Endothelial cell of umbilical vein (primary cell): Measurements from ENCODE around the gene CXCR4. TPM values are rescaled to one million over a fixed set of nuclear protein-coding genes. Genes with fewer than 3 reads are reported as not detected.
A peak's percentile ranks its signal among the peaks of the same experiment; 100 is the strongest.

Source experiments
- BruUV-seq: library from RNA; stranded (reverse); fragments of 400-500 nt; replicated peaks from 2 replicates; lab custom pipeline; 2021; lab: Mats Ljungman, UMichigan
- CTCF ChIA-PET: fragments of 300-600, 350-600 bp; sonication (Branson Sonifier 250); formaldehyde crosslinking; loops from one replicate; lab custom pipeline; 2021; ENCODE audit warnings: antibody characterized with exemption, inconsistent platforms; lab: Charles Lee
- POLR2A ChIA-PET: fragments of 300-600, 350-600 bp; sonication (Branson Sonifier 250); formaldehyde crosslinking; loops from one replicate; lab custom pipeline; 2021; ENCODE audit warnings: antibody characterized with exemption, inconsistent platforms; lab: Charles Lee
- DNase-seq: peaks from one replicate; pipeline ENCODE4 v3.0.0-alpha.2; 2011; ENCODE audit warnings: low read depth, low spot score
- FAIRE-seq: peaks from 2 replicates; lab custom pipeline; 2011; peaks lifted over from hg19 to GRCh38; lab: Jason Lieb, UNC
- H2AFZ ChIP-seq: 2 replicates; pipeline ENCODE4 v1.6.0; 2012; ENCODE audit warnings: low read depth, low read length, control low read depth, inconsistent platforms
- H3K27ac ChIP-seq: 2 replicates; pipeline ENCODE4 v1.5.1; 2011; ENCODE audit warnings: low read depth, mild to moderate bottlenecking, control low read depth, low read length, moderate library complexity; ENCODE audit not compliant: insufficient read depth
- H3K27me3 ChIP-seq, 2 experiments: 2 replicates each; pipeline versions ENCODE4 v1.6.0 to v1.6.1; 2011; ENCODE audit warnings: low read length in 2 of 2, mixed read lengths in 1 of 2; ENCODE audit not compliant: control insufficient read depth in 2 of 2, insufficient read depth in 2 of 2
- H3K36me3 ChIP-seq, 2 experiments: 2 replicates in 1 of 2; 3 replicates in 1 of 2; pipeline ENCODE4 v1.5.1; 2011; ENCODE audit warnings: low read length in 2 of 2, mild to moderate bottlenecking in 1 of 2, moderate library complexity in 1 of 2; ENCODE audit not compliant: control insufficient read depth in 2 of 2, insufficient read depth in 2 of 2; ENCODE audit errors: extremely low read depth in 1 of 2
- H3K4me1 ChIP-seq: 3 replicates; pipeline ENCODE4 v1.5.1; 2011; ENCODE audit warnings: mild to moderate bottlenecking, low read length; ENCODE audit not compliant: control insufficient read depth, insufficient read depth; ENCODE audit errors: extremely low read depth
- H3K4me2 ChIP-seq: 2 replicates; pipeline ENCODE4 v1.6.1; 2011; ENCODE audit warnings: low read length, control low read depth, mixed read lengths; ENCODE audit not compliant: insufficient read depth
- H3K4me3 ChIP-seq, 3 experiments: fragments of 200-600 bp in 1 of 3; sonication (generic), shearing (Covaris generic) in 1 of 3; replicated peaks in 1 of 3; 2 replicates each; pipeline ENCODE4 v1.5.1; 2011 to 2016; ENCODE audit warnings: control low read depth in 3 of 3, low read length in 3 of 3, mild to moderate bottlenecking in 2 of 3, inconsistent platforms in 1 of 3, low read depth in 1 of 3, moderate library complexity in 1 of 3; ENCODE audit not compliant: insufficient read depth in 1 of 3
- H3K79me2 ChIP-seq: 2 replicates; pipeline ENCODE4 v1.6.0; 2012; ENCODE audit warnings: low read length, inconsistent platforms; ENCODE audit not compliant: control insufficient read depth, insufficient read depth
- H3K9ac ChIP-seq: replicated peaks from 2 replicates; pipeline ENCODE3; 2011; ENCODE audit warnings: low read length, control low read depth; ENCODE audit not compliant: insufficient read depth; ENCODE audit errors: extremely low read depth
- H3K9me1 ChIP-seq: replicated peaks from 3 replicates; pipeline ENCODE4 v1.6.0; 2011; ENCODE audit warnings: mild to moderate bottlenecking, low read length; ENCODE audit not compliant: control insufficient read depth, insufficient read depth; ENCODE audit errors: extremely low read depth
- H3K9me3 ChIP-seq: replicated peaks from 2 replicates; pipeline ENCODE4 v1.5.1; 2012; ENCODE audit warnings: low read length, inconsistent platforms; ENCODE audit not compliant: control insufficient read depth, insufficient read depth
- H4K20me1 ChIP-seq: replicated peaks from 2 replicates; pipeline ENCODE3; 2011; ENCODE audit warnings: mild to moderate bottlenecking, low read length; ENCODE audit not compliant: control insufficient read depth, insufficient read depth; ENCODE audit errors: extremely low read depth
- CTCF ChIP-seq, 2 donors: IDR thresholded peaks; 1 replicate in 1 of 2; 2 replicates in 1 of 2; pipeline ENCODE4 v1.5.1; 2011; ENCODE audit warnings: low read length in 2 of 2, mild to moderate bottlenecking in 2 of 2, moderate library complexity in 2 of 2, control low read depth in 1 of 2, inconsistent platforms in 1 of 2, low read depth in 1 of 2; ENCODE audit not compliant: insufficient read depth in 1 of 2; ENCODE audit errors: extremely low read depth in 1 of 2
- EZH2 ChIP-seq: IDR thresholded peaks from 2 replicates; pipeline ENCODE4 v1.6.1; 2012; ENCODE audit warnings: borderline replicate concordance, low read depth, mild to moderate bottlenecking, moderate library complexity, low read length, inconsistent platforms; ENCODE audit not compliant: severe bottlenecking
- JUN ChIP-seq: IDR thresholded peaks from 2 replicates; pipeline ENCODE4 v1.6.1; 2011; ENCODE audit warnings: borderline replicate concordance, low read depth; ENCODE audit not compliant: insufficient read length, insufficient read depth
- MAX ChIP-seq: IDR thresholded peaks from 2 replicates; pipeline ENCODE4 v1.6.1; 2011; ENCODE audit not compliant: insufficient read depth, insufficient read length
- MYC ChIP-seq: IDR thresholded peaks from one replicate; pipeline ENCODE4 v1.6.1; 2011; ENCODE audit warnings: mild to moderate bottlenecking, low read depth, low read length
- POLR2AphosphoS5 ChIP-seq: IDR thresholded peaks from 2 replicates; pipeline ENCODE4 v1.6.1; 2012; ENCODE audit warnings: low read depth, mild to moderate bottlenecking, control low read depth, low read length, moderate library complexity; ENCODE audit not compliant: insufficient read depth
- dilution Hi-C: fragments of 300-500 bp; cut with MboI; formaldehyde crosslinking; loops from one replicate; pipeline ENCODE4 v1.15.0; 2019; ENCODE audit warnings: low sequenced_read_pairs; ENCODE audit not compliant: extremely low pct_ligation_motif_present
- intact Hi-C: fragments of 100-400 bp; cut with micrococcal nuclease; formaldehyde crosslinking; loops from one replicate; pipeline ENCODE4 v1.10.0; 2022
- polyA plus RNA-seq, 4 experiments: library from polyadenylated mRNA; depleted of rRNA in 3 of 4; stranded (reverse) in 3 of 4; unstranded in 1 of 4; fragments of >200 nt; gene quantifications; 2 replicates each; pipeline versions ENCODE4 v1.2.1 to v1.2.3, GENCODE V29; 2011 to 2012; ENCODE audit warnings: missing spikeins in 1 of 4
- total RNA-seq: library from RNA; stranded (reverse); gene quantifications from 2 replicates; pipeline ENCODE4 v1.2.3, GENCODE V29; 2021

The CXCR4 gene
- total and polyA plus RNA-seq, 2 donors (not counting 3 experiments of a cell fraction or from before 2014, with no cell fraction given): 42.2 to 52.4 TPM

GRCh38 chr2:136118819-136119716 lies 1.1 kb upstream of the CXCR4 start:
- no peaks in the 10 kb centered on the region for H3K9me1 ChIP-seq
- H2AFZ ChIP-seq: peak overlapping the region; percentile 74
- intact Hi-C loops (loop anchor here (1.0 to 5.0 kb wide), 3 partner anchors 107 to 203 kb away; no protein-coding TSS in a partner anchor), dilution Hi-C loops (no loop called here)
- H3K27ac ChIP-seq: no peak overlapping the region
- no peak for TF ChIP-seq CTCF (IDR thresholded peaks at IDR 0.05; ENCODE audit: extremely low read depth in 1 of 2, insufficient read depth in 1 of 2, low read depth in 1 of 2, low read length in 2 of 2)
- no peak for TF ChIP-seq POLR2AphosphoS5
- no peak for TF ChIP-seq JUN
- peak; percentile 49 for TF ChIP-seq EZH2
- no peak for TF ChIP-seq MAX
- TF ChIP-seq MYC: no peak
- no peaks in the 10 kb centered on the region for H4K20me1 ChIP-seq
- DNase-seq (no peak), FAIRE-seq (no peak)
- peaks cover 0 to 3% of the 10 kb centered on the region in 2 experiments for H3K36me3 ChIP-seq
- CTCF ChIA-PET: interaction anchor here (0.7 kb wide), 2 partner anchors 205 to 211 kb away, joined by 3 read pairs; no protein-coding TSS in a partner anchor
- BruUV-seq: no TSS peak
- POLR2A ChIA-PET: no interaction called here
- H3K79me2 ChIP-seq: no peaks in the 10 kb centered on the region
- H3K9ac ChIP-seq: no peak overlapping the region
- peaks cover 45 to 66% of the 10 kb centered on the region in 2 experiments for H3K27me3 ChIP-seq
- H3K9me3 ChIP-seq: no peaks in the 10 kb centered on the region
- H3K4me3 ChIP-seq: peak overlapping the region; percentile 19 to 73 (median 46)
- H3K4me2 ChIP-seq: peak overlapping the region; percentile 93
- H3K4me1 ChIP-seq: peaks cover 23% of the 10 kb centered on the region
